Measurements from ENCODE around the gene IRGM. TPM values are rescaled to one million over a fixed set of nuclear protein-coding genes. Genes with fewer than 3 reads are reported as not detected.
"Not testable (repeated sequence)": the region's sequence is repeated elsewhere in the genome, so short reads cannot be mapped to it uniquely, and the experiment has no call there.

The IRGM gene
- total RNA-seq, 1 experiment from 2014 or later, result not detected

DNA sequence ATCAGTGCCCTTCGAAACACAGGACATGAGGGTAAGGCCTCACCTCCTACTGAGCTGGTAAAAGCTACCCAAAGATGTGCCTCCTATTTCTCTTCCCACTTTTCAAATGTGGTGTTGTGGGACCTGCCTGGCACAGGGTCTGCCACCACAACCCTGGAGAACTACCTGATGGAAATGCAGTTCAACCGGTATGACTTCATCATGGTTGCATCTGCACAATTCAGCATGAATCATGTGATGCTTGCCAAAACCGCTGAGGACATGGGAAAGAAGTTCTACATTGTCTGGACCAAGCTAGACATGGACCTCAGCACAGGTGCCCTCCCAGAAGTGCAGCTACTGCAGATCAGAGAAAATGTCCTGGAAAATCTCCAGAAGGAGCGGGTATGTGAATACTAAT, 1.9 kb downstream of the IRGM start:
- Histone ChIP-seq H3K4me3 (no peak overlapping the region), H3K27ac (no peak overlapping the region), H3K27me3 (no peaks in the 10 kb centered on the region), H3K9me3 (replicated peaks) (no peaks in the 10 kb centered on the region), H3K4me1 (no peaks in the 10 kb centered on the region), H3K36me3 (no peaks in the 10 kb centered on the region)
- DNase-seq, result no peak

DNA sequence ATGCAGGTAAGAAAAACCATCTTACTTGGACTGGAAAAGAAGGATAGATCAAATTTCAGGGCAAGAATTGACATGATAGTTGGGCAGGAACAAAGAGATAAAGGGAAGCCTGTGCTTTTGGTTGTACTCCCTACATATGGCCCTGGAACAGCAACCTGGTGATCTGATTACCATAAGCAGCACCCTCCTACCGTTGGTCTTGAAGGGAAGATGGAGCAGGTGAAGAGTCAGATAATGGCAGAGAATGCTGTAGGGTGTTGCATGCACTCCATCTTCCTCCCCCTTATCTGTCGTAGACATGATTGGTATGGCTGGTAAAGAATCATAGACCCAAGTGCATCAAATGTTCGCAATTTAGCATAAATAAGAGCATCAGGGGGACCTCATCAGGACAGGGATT, 4.7 kb downstream of the IRGM start:
- Histone ChIP-seq H3K4me1 (no peaks in the 10 kb centered on the region), H3K36me3 (no peaks in the 10 kb centered on the region), H3K27me3 (no peaks in the 10 kb centered on the region), H3K9me3 (replicated peaks) (no peaks in the 10 kb centered on the region), H3K27ac (no peak overlapping the region), H3K4me3 (no peak overlapping the region)
- no peak for DNase-seq

DNA sequence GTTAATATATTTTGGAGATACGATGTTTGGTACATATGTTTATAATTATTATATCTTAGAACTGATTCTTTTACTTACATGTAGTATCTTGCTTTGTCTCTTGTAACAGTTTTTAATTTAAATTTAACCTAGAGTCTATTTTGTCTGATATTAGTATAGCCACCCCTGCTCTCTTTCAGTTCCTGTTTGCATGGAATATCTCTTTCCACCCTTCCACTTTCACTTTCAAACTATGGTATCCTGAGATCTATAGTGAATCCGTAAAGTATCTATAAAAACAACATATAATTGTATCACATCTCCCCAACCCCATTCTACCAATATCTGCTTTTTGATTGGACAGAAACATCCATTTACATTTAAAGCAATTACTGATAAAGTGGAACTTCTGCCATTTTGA, 7.2 kb downstream of the IRGM start:
- H3K36me3 ChIP-seq, result no peaks in the 10 kb centered on the region
- no peak overlapping the region for H3K27ac ChIP-seq
- no peak for DNase-seq
- H3K4me1 ChIP-seq, result no peaks in the 10 kb centered on the region
- no peaks in the 10 kb centered on the region for H3K9me3 ChIP-seq (replicated peaks)
- H3K27me3 ChIP-seq, result no peaks in the 10 kb centered on the region
- H3K4me3 ChIP-seq, result no peak overlapping the region

DNA sequence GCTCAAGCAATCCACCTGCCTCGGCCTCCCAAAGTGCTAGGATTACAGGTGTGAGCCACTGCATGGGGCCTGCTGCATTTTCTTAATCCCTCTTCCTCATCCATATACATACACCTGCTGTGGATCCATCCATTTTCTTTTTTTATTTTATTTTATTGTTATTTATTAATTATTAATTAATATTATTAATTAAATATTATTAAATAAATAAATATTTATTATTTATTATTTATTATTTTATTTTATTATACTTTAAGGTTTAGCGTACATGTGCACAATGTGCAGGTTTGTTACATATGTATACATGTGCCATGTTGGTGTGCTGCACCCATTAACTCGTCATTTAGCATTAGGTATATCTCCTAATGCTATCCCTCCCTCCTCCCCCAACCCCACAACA, 10.4 kb downstream of the IRGM start:
- H3K27me3 ChIP-seq; H3K4me3 ChIP-seq; H3K9me3 ChIP-seq (replicated peaks); H3K36me3 ChIP-seq; H3K4me1 ChIP-seq; DNase-seq; H3K27ac ChIP-seq: not testable (repeated sequence)

DNA sequence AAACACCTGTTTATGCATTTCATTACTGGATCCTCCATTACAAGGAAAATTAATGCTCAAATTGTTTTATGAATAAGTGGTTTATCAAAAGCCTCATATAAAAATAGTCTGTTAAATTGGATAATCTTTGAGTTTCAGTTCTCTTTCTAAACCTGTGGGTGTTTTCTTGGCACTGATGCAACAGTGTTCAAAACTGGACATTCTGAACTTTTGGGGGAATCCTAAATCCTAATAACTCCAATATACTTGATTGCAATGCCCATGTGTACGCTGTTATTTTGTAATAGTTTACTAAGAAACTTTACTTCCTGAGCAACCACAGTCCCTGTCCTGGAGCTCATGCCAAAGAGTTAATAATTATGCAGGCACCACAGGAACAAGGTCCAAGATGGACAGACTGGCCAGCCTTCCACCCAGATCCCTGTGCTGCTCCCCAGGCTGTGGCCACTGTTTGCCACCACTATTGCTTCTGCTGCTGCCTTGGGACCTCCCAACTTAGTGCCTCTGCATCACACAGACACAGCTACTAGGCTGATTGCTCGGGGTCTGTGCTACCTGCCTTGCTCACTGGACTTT, 14.0 kb downstream of the IRGM start:
- H3K36me3 ChIP-seq, result no peaks in the 10 kb centered on the region
- no peak overlapping the region for H3K4me3 ChIP-seq
- H3K27me3 ChIP-seq, result no peaks in the 10 kb centered on the region
- no peaks in the 10 kb centered on the region for H3K4me1 ChIP-seq
- 0 out of 2 replicates have a peak, but pooled peaks cover 3% of the 10 kb centered on the region for H3K9me3 ChIP-seq (replicated peaks)
- no peak overlapping the region for H3K27ac ChIP-seq
- DNase-seq, result no peak

DNA sequence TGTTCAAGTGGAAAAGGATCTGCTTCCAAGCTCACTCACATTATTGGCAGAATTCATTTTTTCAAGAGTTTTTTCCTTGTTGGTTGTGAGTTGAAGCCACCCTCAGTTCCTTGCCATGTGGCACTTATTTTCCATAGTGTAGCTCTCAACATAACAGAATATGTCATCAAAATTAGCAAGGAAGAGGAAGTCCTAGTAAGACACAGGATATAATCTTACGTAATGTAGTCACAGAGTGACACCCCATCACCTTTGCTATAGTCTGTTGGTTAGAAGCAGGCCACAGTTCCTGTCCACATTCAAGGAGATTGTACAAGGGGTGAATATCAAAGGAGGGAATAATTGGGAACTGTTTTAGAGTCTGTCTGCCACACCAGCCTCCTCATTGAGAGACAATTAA, 15.7 kb downstream of the IRGM start:
- Histone ChIP-seq H3K27me3 (no peaks in the 10 kb centered on the region), H3K4me3 (no peak overlapping the region), H3K4me1 (no peaks in the 10 kb centered on the region), H3K9me3 (replicated peaks) (peaks cover 4% of the 10 kb centered on the region; the same call in 1 of the 2 replicates), H3K36me3 (no peaks in the 10 kb centered on the region), H3K27ac (no peak overlapping the region)
- no peak for DNase-seq

DNA sequence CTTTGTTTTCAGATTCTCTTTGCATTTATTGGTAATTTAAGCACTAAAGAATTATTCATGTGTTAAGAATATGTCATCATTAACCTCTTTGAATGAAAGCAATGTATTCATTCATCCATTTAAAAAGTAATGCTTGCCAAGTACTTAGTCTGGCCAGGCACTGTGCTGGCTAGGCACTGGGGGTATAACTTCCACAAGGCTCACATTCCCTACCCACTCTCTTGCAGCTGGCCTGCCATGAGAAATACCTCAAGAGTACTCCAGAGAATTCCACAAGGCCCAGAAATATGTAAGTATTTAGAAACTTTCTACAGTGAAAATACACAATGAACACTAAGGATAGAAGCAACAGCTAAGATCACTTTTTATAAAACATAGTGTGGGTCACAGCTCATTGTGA, 33.0 kb downstream of the IRGM start:
- peaks cover 3% of the 10 kb centered on the region; the same call in 1 of the 2 replicates for H3K9me3 ChIP-seq (replicated peaks)
- no peaks in the 10 kb centered on the region for H3K27me3 ChIP-seq
- DNase-seq, result no peak
- no peaks in the 10 kb centered on the region for H3K4me1 ChIP-seq
- no peak overlapping the region for H3K27ac ChIP-seq
- no peaks in the 10 kb centered on the region for H3K36me3 ChIP-seq
- no peak overlapping the region for H3K4me3 ChIP-seq

DNA sequence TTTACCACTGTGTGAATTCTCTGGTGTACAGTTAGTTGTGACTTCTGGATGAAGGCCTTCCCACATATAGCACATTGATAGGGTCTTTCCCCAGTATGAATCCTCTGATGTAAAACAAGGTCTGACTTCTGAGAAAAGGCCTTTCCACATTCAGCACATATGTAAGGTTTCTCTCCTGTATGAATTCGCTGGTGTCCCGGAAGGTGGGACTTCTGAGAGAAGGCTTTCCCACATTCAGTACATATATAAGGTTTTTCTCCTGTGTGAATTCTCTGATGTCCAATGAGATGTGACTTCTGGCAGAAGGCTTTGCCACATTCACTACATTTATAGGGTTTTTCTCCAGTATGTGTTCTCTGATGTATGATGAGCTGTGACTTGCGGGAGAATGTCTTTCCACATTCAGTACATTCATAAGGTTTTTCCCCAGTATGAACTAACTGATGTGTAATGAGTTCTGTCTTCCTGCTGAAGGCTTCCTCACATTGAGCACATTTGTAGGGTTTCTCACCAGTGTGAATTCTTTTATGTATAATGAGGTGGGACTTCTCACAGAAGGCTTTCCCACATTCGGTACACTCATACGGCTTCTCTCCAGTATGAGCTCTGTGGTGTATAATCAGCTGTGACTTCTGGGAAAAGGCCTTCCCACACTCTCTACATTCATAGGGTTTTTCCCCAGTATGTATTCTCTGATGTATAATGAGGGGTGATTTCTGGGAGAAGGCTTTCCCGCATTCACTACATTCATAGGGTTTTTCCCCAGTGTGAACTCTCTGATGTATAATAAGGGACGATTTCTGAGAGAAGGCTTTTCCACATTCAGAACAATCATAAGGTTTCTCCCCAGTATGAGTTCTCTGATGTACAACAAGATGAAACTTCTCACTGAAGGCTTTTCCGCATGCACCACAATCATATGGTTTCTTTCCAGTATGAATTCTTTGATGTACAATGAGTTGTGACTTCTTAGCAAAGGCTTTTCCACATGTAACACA, 49.4 kb downstream of the IRGM start:
- H3K4me3 ChIP-seq, result no peak overlapping the region
- peak in 1 of 2 experiments; percentile 3 for DNase-seq
- H3K27me3 ChIP-seq, result no peaks in the 10 kb centered on the region
- H3K4me1 ChIP-seq, result no peaks in the 10 kb centered on the region
- H3K36me3 ChIP-seq, result peaks cover 27% of the 10 kb centered on the region
- no peak overlapping the region for H3K27ac ChIP-seq
- H3K9me3 ChIP-seq (replicated peaks), result peaks cover 56% of the 10 kb centered on the region

Other genes starting within 250 kb of the IRGM start
- 2.3 and 3.2 TPM in 2 replicates for gene SYNPO, start 205.9 kb upstream of the IRGM start, total RNA-seq (2014; rRNA removed; shearing (Covaris generic))
- gene MYOZ3, start 185.3 kb upstream of the IRGM start, total RNA-seq (2014; rRNA removed; shearing (Covaris generic)), result 0.02 TPM in 1 of 2 replicates, not detected in the other
- gene RBM22, start 145.5 kb upstream of the IRGM start, total RNA-seq (2014; rRNA removed; shearing (Covaris generic)), result 50.5 and 55.2 TPM in 2 replicates
- 41.5 and 47.8 TPM in 2 replicates for gene DCTN4, start 87.5 kb upstream of the IRGM start, total RNA-seq (2014; rRNA removed; shearing (Covaris generic))
- 11.7 and 13.3 TPM in 2 replicates for gene SMIM3, start 67.8 kb upstream of the IRGM start, total RNA-seq (2014; rRNA removed; shearing (Covaris generic))
- gene ZNF300, start 58.5 kb downstream of the IRGM start, total RNA-seq (2014; rRNA removed; shearing (Covaris generic)), result 9.9 and 12.3 TPM in 2 replicates
- 3.3 and 4.0 TPM in 2 replicates for gene GPX3, start 174.1 kb downstream of the IRGM start, total RNA-seq (2014; rRNA removed; shearing (Covaris generic))
- 56.3 and 57.4 TPM in 2 replicates for gene TNIP1, start 234.5 kb downstream of the IRGM start, total RNA-seq (2014; rRNA removed; shearing (Covaris generic))